Fibroblast of lung (primary cell): ENCODE data around the gene MEG3.

ENCODE experiments used
- CTCF ChIP-seq, 2 donors: IDR thresholded peaks in 1 of 2; conservative IDR thresholded peaks in 1 of 2; 1 replicate in 1 of 2; 2 replicates in 1 of 2; pipeline ENCODE4 v1.5.1; 2011 to 2012; ENCODE audit warnings: low read length in 2 of 2, control low read depth in 1 of 2, inconsistent platforms in 1 of 2, low read depth in 1 of 2, mild to moderate bottlenecking in 1 of 2
- EZH2 ChIP-seq: IDR thresholded peaks from 2 replicates; pipeline ENCODE4 v1.5.1; 2012; ENCODE audit warnings: low read length, control low read depth, mild to moderate bottlenecking; ENCODE audit errors: missing control alignments

DNA sequence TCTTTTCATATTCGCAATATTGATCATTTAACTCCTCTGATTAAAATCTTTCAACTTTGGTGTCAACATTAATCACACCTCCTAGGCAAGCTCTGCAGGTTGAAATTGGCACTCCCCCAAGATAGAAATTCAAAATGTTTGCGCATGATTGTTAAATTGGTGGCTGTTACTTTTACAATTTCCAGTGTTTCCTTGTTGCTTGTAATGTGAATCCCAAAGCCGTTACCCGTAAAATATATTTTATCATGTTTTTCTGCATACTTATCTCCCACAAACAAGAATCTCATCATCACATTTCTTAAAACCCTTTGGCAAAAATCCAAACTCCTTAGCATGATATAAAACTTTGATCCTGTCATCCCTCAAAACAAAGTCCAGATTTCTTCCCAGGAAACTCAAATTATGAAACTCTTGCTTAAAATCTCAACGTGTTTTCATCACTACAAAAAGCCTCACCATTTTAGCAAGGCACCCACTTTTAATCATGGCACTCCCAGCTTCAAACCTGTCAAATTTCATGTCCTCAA, 62.9 kb downstream of the MEG3 start:
- no peak for TF ChIP-seq CTCF (conservative IDR thresholded peaks at IDR 0.05 in 1 of 2, IDR thresholded peaks at IDR 0.05 in 1 of 2; ENCODE audit: low read depth in 1 of 2, low read length in 2 of 2)
- TF ChIP-seq EZH2, result no peak
